H1 (cell line): Measurements from ENCODE around the gene CNNM2. TPM values are rescaled to one million over a fixed set of nuclear protein-coding genes. Genes with fewer than 3 reads are reported as not detected.
A peak's percentile ranks its signal among the peaks of the same experiment; 100 is the strongest.

ENCODE experiments used
- CTCF ChIA-PET: fragments of 300-600 bp; sonication (Branson Sonifier 250); formaldehyde crosslinking; loops from one replicate; lab custom pipeline; 2021; ENCODE audit not compliant: partially characterized antibody; lab: Charles Lee
- POLR2A ChIA-PET: fragments of 300-600 bp; sonication (Branson Sonifier 250); formaldehyde crosslinking; loops from one replicate; lab custom pipeline; 2021; ENCODE audit warnings: inconsistent platforms; ENCODE audit not compliant: partially characterized antibody; lab: Charles Lee
- DNase-seq, 2 experiments: peaks; one replicate each; pipeline versions ENCODE4 v3.0.0 to v3.0.0-alpha.2; 2010 to 2022; ENCODE audit warnings: low spot score in 2 of 2, low read depth in 1 of 2, mixed read lengths in 1 of 2
- FAIRE-seq: peaks from 2 replicates; lab custom pipeline; 2011; peaks lifted over from hg19 to GRCh38; lab: Jason Lieb, UNC
- H2AFZ ChIP-seq: 2 replicates; pipeline ENCODE4 v1.8.1; 2012; ENCODE audit warnings: low read length, inconsistent platforms
- H2AK5ac ChIP-seq: 2 replicates; pipeline ENCODE4 v1.6.1; 2013; ENCODE audit warnings: low read depth, low read length
- H2BK120ac ChIP-seq: replicated peaks from 2 replicates; pipeline ENCODE3; 2013; ENCODE audit warnings: low read depth, low read length, inconsistent platforms
- H2BK12ac ChIP-seq: 2 replicates; pipeline ENCODE4 v1.6.1; 2013; ENCODE audit warnings: low read depth, low read length
- H2BK15ac ChIP-seq: 2 replicates; pipeline ENCODE4 v1.6.1; 2013; ENCODE audit warnings: low read length
- H2BK20ac ChIP-seq: 2 replicates; pipeline ENCODE4 v1.6.1; 2013; ENCODE audit warnings: low read length
- H2BK5ac ChIP-seq: 2 replicates; pipeline ENCODE4 v1.6.1; 2013; ENCODE audit warnings: low read depth, low read length
- H3K14ac ChIP-seq: 2 replicates; pipeline ENCODE4 v1.6.1; 2013; ENCODE audit warnings: inconsistent platforms; ENCODE audit not compliant: insufficient read length
- H3K18ac ChIP-seq: 2 replicates; pipeline ENCODE4 v1.6.1; 2013; ENCODE audit warnings: low read length; ENCODE audit errors: extremely low read depth
- H3K23ac ChIP-seq: 2 replicates; pipeline ENCODE4 v1.6.1; 2013; ENCODE audit warnings: inconsistent platforms; ENCODE audit not compliant: insufficient read length
- H3K23me2 ChIP-seq: 2 replicates; pipeline ENCODE4 v1.6.1; 2013; ENCODE audit warnings: low read depth, low read length
- H3K27ac ChIP-seq: 2 replicates; pipeline ENCODE4 v1.6.1; 2011; ENCODE audit warnings: low read depth, low read length, inconsistent platforms
- H3K27me3 ChIP-seq, 4 experiments: replicated peaks in 1 of 4; 1 replicate in 1 of 4; 2 replicates in 3 of 4; pipeline versions ENCODE4 v1.6.1 to v1.8.1; 2011 to 2013; ENCODE audit warnings: low read length in 3 of 4, mild to moderate bottlenecking in 3 of 4, inconsistent platforms in 2 of 4, mixed read lengths in 2 of 4, moderate library complexity in 1 of 4; ENCODE audit not compliant: control insufficient read depth in 3 of 4, insufficient read depth in 3 of 4; ENCODE audit errors: extremely low read depth in 1 of 4
- H3K36me3 ChIP-seq, 4 experiments: 2 replicates each; pipeline versions ENCODE4 v1.6.1 to v1.8.1; 2011 to 2013; ENCODE audit warnings: mild to moderate bottlenecking in 4 of 4, low read length in 3 of 4, moderate library complexity in 2 of 4, control low read depth in 1 of 4, inconsistent platforms in 1 of 4; ENCODE audit not compliant: insufficient read depth in 4 of 4, control insufficient read depth in 2 of 4
- H3K4ac ChIP-seq: replicated peaks from 2 replicates; pipeline ENCODE3; 2013; ENCODE audit warnings: low read length, low read depth, mixed read lengths, inconsistent platforms; ENCODE audit not compliant: insufficient read length
- H3K4me1 ChIP-seq, 4 experiments: replicated peaks in 1 of 4; 1 replicate in 1 of 4; 2 replicates in 3 of 4; pipeline versions ENCODE4 v1.6.1 to v1.8.1; 2011 to 2013; ENCODE audit warnings: low read length in 3 of 4, inconsistent platforms in 2 of 4, mixed read lengths in 1 of 4; ENCODE audit not compliant: insufficient read depth in 4 of 4, control insufficient read depth in 3 of 4
- H3K4me2 ChIP-seq, 2 experiments: 2 replicates each; pipeline versions ENCODE4 v1.6.1 to v1.8.1; 2011 to 2013; ENCODE audit warnings: low read depth in 2 of 2, low read length in 2 of 2, control low read depth in 1 of 2, inconsistent platforms in 1 of 2, mild to moderate bottlenecking in 1 of 2; ENCODE audit not compliant: insufficient read depth in 1 of 2
- H3K4me3 ChIP-seq, 4 experiments: fragments of 200-600, 300-600 bp in 1 of 4; sonication (generic), shearing (Covaris generic), sonication (Bioruptor Twin) in 1 of 4; 2 replicates each; pipeline versions ENCODE4 v1.5.1 to v1.8.1; 2011 to 2016; ENCODE audit warnings: low read length in 4 of 4, low read depth in 3 of 4, control low read depth in 2 of 4, inconsistent platforms in 2 of 4, mild to moderate bottlenecking in 2 of 4, mixed read lengths in 1 of 4, moderate library complexity in 1 of 4; ENCODE audit not compliant: insufficient read depth in 2 of 4; ENCODE audit errors: extremely low read depth in 1 of 4
- H3K56ac ChIP-seq: replicated peaks from 2 replicates; pipeline ENCODE3; 2013; ENCODE audit warnings: low read depth, mild to moderate bottlenecking, mixed read lengths, low read length, inconsistent platforms; ENCODE audit not compliant: insufficient read length
- H3K79me1 ChIP-seq: 2 replicates; pipeline ENCODE4 v1.6.1; 2013; ENCODE audit warnings: low read depth, low read length, control low read depth
- H3K79me2 ChIP-seq, 2 experiments: 2 replicates each; pipeline versions ENCODE4 v1.6.1 to v1.8.1; 2012 to 2013; ENCODE audit warnings: low read length in 2 of 2, mild to moderate bottlenecking in 2 of 2, inconsistent platforms in 1 of 2; ENCODE audit not compliant: insufficient read depth in 2 of 2, control insufficient read depth in 1 of 2
- H3K9ac ChIP-seq, 4 experiments: replicated peaks in 1 of 4; 1 replicate in 1 of 4; 2 replicates in 3 of 4; pipeline versions ENCODE4 v1.6.1 to v1.8.1; 2011 to 2013; ENCODE audit warnings: low read depth in 3 of 4, low read length in 3 of 4, control low read depth in 2 of 4, mild to moderate bottlenecking in 2 of 4, moderate library complexity in 2 of 4, inconsistent platforms in 1 of 4; ENCODE audit errors: extremely low read depth in 1 of 4
- H3K9me3 ChIP-seq, 2 experiments: 2 replicates each; pipeline versions ENCODE4 v1.6.1 to v1.8.1; 2012 to 2013; ENCODE audit warnings: mild to moderate bottlenecking in 2 of 2, moderate library complexity in 2 of 2, control low read depth in 1 of 2, inconsistent platforms in 1 of 2, low read depth in 1 of 2, low read length in 1 of 2, mixed read lengths in 1 of 2; ENCODE audit not compliant: insufficient read depth in 2 of 2
- H4K20me1 ChIP-seq, 2 experiments: replicated peaks in 1 of 2; 2 replicates each; pipeline versions ENCODE3 to v1.8.1; 2011 to 2013; ENCODE audit warnings: inconsistent platforms in 2 of 2, low read length in 2 of 2, mild to moderate bottlenecking in 1 of 2; ENCODE audit not compliant: insufficient read depth in 2 of 2, control insufficient read depth in 1 of 2
- H4K5ac ChIP-seq: 2 replicates; pipeline ENCODE4 v1.6.1; 2013; ENCODE audit warnings: low read length, low read depth, mixed read lengths, inconsistent platforms; ENCODE audit not compliant: insufficient read length
- H4K8ac ChIP-seq: 2 replicates; pipeline ENCODE4 v1.8.0; 2013; ENCODE audit warnings: mild to moderate bottlenecking, moderate library complexity, low read length, inconsistent platforms; ENCODE audit not compliant: insufficient read depth; ENCODE audit errors: extremely low read depth
- H4K91ac ChIP-seq: replicated peaks from 2 replicates; pipeline ENCODE3; 2013; ENCODE audit warnings: low read length, mixed read lengths, inconsistent platforms; ENCODE audit not compliant: insufficient read length
- JUN ChIP-seq: IDR thresholded peaks from 2 replicates; pipeline ENCODE4 v1.6.1; 2011; ENCODE audit warnings: low read depth, mild to moderate bottlenecking, improper control_type of control experiment, low read length
- RAD21 ChIP-seq, 2 experiments: IDR thresholded peaks in 1 of 2; conservative IDR thresholded peaks in 1 of 2; 2 replicates each; pipeline ENCODE4 v1.6.1; 2011; ENCODE audit warnings: low read depth in 2 of 2, low read length in 2 of 2, improper control_type of control experiment in 1 of 2, inconsistent platforms in 1 of 2, mild to moderate bottlenecking in 1 of 2, moderate library complexity in 1 of 2
- WGBS, 2 experiments: shearing (Covaris generic) in 1 of 2; methylation state at CpG; one replicate each; pipeline versions ENCODE4 v1.1.6 to v1.1.7; 2013 to 2015; ENCODE audit warnings: low lambda C conversion rate in 2 of 2, mixed read lengths in 2 of 2, inconsistent platforms in 1 of 2, low coverage in 1 of 2, missing lambda C conversion rate in 1 of 2; ENCODE audit not compliant: insufficient replicate concordance in 2 of 2, insufficient coverage in 1 of 2, insufficient read length in 1 of 2; ENCODE audit errors: extremely low coverage in 1 of 2, missing lambda C conversion rate in 1 of 2; 5-methylcytosine and 5-hydroxymethylcytosine counted together
- polyA plus RNA-seq, 7 experiments: library from polyadenylated mRNA; depleted of rRNA in 3 of 7; stranded (reverse) in 5 of 7; unstranded in 2 of 7; fragments of >200 nt in 5 of 7; fragments of 200-250 nt in 2 of 7; gene quantifications; 1 replicate in 5 of 7; 2 replicates in 1 of 7; 4 replicates in 1 of 7; pipeline versions ENCODE4 v1.2.1 to v1.2.3, GENCODE V29; 2011 to 2013; ENCODE audit warnings: missing spikeins in 2 of 7, mixed read lengths in 2 of 7
- total RNA-seq: library from RNA; stranded (reverse); fragmentation: NEBNext Ultra II Directional; extraction: Animal tissue kit (Norgen Biotek cat#: 25700); gene quantifications from 2 replicates; pipeline ENCODE4 v1.2.1, GENCODE V29; 2021

CNNM2 gene
- total and polyA plus RNA-seq, 2 of the 8 experiments (the other 6 are each of a cell fraction or from before 2014, with no cell fraction given): 7.3 to 23.6 TPM

- Histone ChIP-seq H4K91ac (no peak overlapping the region), H3K27me3 (no peaks in the 10 kb centered on the region), H2AK5ac (no peak overlapping the region), H3K79me1 (no peaks in the 10 kb centered on the region), H4K8ac (no peak overlapping the region), H4K20me1 (no peaks in the 10 kb centered on the region), H3K23ac (no peak overlapping the region), H3K23me2 (no peaks in the 10 kb centered on the region), H2BK120ac (no peak overlapping the region), H3K56ac (no peak overlapping the region), H4K5ac (no peak overlapping the region), H3K27ac (no peak overlapping the region), H3K4ac (no peak overlapping the region), H3K9me3 (no peaks in the 10 kb centered on the region), H3K9ac (no peak overlapping the region), H2BK15ac (no peak overlapping the region), H3K18ac (no peak overlapping the region), H2BK20ac (no peak overlapping the region), H3K36me3 (no peaks in the 10 kb centered on the region), H2BK5ac (no peak overlapping the region), H3K4me3 (no peak overlapping the region), H3K14ac (no peak overlapping the region), H3K4me1 (no peaks in the 10 kb centered on the region), H2AFZ (no peak overlapping the region), H3K79me2 (no peaks in the 10 kb centered on the region; a peak in 1 of 4 replicates), H2BK12ac (no peak overlapping the region), H3K4me2 (no peak overlapping the region)
- no peak for DNase-seq
- FAIRE-seq: peak; percentile 13
- 90% methylated on average over 6 of the region's 6 CpGs; no CpG with 5 or more reads in 1 of the 2 experiments for WGBS, 2 experiments
- TF ChIP-seq RAD21 (IDR thresholded peaks at IDR 0.05 in 1 of 2, conservative IDR thresholded peaks at IDR 0.05 in 1 of 2; ENCODE audit: low read depth in 2 of 2, low read length in 2 of 2): no peak
- TF ChIP-seq JUN: no peak
- POLR2A ChIA-PET: no interaction called here
- CTCF ChIA-PET: no interaction called here
Observed at GRCh38 chr10:102962951-102963755, 45.1 kb downstream of the CNNM2 start.
